Lung microvascular endothelial cell (primary cell): ENCODE data around the gene TEKTIP1. TPM values are rescaled to one million over a fixed set of nuclear protein-coding genes. Genes with fewer than 3 reads are reported as not detected.
"Not testable (repeated sequence)": the region's sequence is repeated elsewhere in the genome, so short reads cannot be mapped to it uniquely, and the experiment has no call there.

Source experiments
- DNase-seq, 2 donors: peaks; one replicate each; pipeline versions ENCODE4 v3.0.0 to v3.0.0-alpha.2; 2010; ENCODE audit warnings: low read depth in 2 of 2
- total RNA-seq: library from RNA; depleted of rRNA; stranded (reverse); fragments of >200 nt; gene quantifications from 2 replicates; pipeline ENCODE4 v1.2.1, GENCODE V29; 2014

Gene TEKTIP1
- total RNA-seq, 1 donor from 2014 or later, result not detected

DNA sequence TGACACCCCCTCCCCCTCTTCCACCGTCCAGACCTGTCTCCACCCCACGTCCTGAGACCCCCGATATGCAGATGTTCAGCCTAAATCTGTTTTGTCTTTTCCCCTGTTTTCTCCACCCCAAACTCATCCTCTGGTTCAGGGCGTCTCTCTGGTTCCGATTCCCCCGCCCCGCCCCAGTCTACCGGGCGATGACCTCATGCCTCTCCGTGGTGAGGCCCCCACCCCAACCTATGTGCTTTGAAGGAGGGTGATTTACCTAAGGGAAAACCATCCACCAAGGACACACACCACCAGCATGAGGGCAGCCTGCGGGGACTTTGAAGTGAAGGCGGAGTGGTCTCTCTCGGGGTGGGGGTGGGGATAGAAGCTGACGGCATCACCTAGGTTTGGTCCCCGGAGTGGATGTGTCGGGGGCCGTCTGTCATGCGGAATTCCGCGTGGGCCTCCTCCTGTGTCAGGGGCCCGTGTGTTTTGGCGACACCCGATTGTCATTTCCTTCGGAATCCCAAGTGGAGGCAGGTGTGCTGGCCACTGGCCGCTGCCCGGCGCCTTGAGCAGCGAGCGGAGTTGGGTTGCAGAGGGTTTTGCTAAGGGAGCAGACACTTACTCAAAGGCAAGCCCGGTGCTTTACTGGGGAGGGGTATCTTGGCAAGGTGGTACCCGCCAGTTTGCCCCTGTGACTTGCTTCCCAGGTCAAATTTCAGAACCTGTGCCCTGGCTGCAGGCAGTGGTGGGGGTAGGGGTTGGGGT, 31.4 kb upstream of the TEKTIP1 start:
- DNase-seq, result peak in 1 of 2 donors; percentile 30

GRCh38 chr19:3508121-3508661, 30.8 kb upstream of the TEKTIP1 start:
- not testable (repeated sequence) for DNase-seq

DNA sequence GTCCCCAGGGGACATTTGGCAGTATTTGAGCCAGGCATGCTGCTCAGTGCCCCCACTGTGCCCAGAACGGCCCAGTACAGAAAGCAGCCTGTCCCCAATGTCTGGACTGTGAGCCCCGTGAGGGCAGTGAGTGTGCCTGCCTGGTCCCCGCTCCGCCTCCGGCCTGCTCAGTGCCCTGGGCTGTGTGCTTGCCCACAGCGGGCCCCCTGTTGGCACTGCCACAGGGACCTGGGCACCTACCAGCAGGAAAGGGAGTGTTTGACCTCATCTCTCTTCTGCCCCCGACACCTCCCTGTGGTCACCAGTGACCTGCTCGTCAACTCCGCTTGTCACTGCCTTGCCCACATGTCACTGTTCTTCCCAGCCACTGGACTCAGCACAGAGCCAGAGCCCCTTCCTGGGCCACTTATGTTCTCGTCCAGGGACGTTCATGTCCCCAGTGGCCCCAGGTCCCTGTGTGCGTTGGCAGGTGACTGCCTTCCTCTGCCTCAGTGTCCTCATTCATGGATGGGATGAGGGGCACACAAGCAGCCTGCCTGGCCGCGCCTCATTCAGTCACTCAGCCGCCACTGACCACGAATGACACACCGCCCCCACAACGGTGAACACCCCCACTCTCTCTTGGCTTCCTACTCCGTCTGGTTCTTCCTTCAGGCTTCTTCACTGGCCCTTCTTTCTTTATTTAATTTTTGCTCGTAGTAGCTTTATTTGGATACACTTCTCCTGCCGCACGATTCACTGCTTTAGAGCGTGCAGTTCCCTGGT, 30.0 kb upstream of the TEKTIP1 start:
- DNase-seq, result no peak

- peak in 1 of 2 donors; percentile 83 for DNase-seq
Observed at GRCh38 chr19:3509566-3509989, 29.4 kb upstream of the TEKTIP1 start.

- no peak for DNase-seq
Observed at GRCh38 chr19:3510727-3511126, 28.2 kb upstream of the TEKTIP1 start.

- no peak for DNase-seq
Observed at GRCh38 chr19:3511506-3512251, 27.3 kb upstream of the TEKTIP1 start.

DNA sequence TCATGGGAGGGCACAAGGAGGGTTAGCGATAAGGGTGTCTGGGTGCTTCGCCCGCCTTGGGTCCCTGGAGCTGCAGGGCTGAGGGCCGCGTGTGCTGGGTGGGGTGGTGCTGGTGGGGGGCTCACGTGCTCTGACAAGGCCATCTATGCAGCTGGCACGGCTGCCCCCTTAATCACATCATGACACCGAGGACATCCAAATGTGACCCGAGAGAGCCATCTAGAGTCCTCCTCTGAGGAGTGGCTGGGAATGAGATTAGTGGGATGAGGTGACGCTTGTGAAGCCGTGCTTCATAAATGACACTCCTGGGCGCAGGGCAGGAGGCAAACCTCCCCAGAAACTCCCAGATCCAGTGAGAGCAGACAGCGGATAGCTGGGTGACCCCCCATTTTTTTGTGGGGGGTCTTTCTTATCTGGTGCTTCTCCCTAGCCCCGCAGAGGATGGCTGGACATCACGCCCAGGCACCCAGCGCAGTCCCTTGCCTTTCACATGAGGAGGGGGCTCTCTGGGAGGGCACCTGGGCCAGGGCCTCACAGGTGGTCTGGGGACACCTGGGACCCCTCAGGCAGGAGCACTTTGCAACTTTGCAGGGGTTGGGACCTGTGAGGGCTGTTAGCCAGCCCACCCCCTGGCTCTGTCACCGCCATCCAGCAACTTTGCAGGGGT, 26.3 kb upstream of the TEKTIP1 start:
- no peak for DNase-seq

- DNase-seq, result no peak
Observed at GRCh38 chr19:3513229-3514140, 25.5 kb upstream of the TEKTIP1 start.

DNA sequence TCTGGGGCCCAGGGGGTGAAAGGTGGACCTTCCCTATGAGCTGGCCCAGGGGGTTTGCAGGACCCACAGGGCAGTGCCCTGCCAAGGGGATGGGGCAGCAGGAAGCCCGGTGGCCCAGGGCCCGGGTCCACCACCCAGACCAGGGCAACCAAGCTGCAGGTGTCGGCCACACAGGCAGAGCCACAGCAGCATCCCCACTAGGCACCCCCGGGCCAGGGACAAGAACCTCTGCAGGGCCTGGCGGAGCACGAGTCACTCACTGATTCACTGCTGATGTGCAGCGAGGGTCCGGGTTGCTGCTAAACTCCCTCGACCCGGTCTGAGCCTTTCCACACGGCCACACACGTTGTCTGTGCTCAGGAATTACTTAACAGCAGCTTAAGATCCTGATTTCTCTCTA, 24.0 kb upstream of the TEKTIP1 start:
- DNase-seq, result no peak

DNA sequence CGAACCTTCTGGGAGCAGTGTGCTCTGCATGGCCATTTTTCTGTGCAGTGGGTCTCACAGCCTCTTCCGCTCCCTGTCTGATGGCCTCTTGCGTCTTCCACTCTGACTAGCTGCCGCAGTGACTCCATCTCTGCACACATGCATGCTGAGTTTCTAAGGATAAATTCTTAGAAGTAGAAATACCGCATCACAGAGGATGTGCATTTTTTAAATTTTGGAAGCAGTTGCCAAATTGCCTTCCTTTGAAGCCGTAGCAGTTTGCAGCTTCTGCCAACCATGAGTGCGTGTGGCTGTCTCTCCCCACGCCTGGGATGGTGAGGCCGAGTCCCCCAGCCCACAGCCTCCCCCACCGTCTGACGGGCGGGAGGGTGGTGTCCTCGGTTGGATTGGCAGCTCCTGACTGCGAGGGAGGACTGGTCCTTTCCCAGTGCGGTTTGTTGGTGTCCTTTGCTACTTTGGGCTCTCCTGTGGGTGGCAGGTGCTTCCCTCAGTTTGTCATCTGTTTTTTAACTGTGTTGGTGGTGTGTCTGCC, 23.0 kb upstream of the TEKTIP1 start:
- DNase-seq, result no peak

DNA sequence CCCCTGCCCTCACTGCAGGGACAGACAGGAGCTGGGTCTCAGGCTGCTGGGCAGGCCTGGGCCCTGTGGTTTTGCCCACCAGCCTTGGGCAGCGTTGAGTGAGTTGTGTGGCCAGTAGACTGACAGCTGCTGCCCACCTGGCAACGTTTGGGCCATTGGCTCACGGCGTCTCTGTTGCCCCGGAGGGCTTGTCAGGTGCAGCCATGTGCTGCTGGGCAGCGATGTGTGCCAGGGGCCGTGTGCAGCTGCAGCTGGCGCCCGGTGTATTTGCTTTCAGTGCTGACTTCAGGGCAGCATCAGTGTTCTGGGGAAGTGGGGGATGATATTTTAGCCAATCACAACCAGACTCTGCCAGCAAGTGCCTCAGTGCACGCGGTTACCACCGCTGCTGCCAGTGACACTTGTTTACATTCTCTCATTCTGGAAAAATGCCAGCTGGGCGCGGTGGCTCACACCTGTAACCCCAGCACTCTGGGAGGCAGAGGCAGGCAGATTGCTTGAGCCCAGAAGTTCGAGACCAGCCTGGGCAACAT, 22.2 kb upstream of the TEKTIP1 start:
- peak in 1 of 2 donors; percentile 57 for DNase-seq

- DNase-seq, result no peak
Observed at GRCh38 chr19:3517638-3518037, 21.3 kb upstream of the TEKTIP1 start.

DNA sequence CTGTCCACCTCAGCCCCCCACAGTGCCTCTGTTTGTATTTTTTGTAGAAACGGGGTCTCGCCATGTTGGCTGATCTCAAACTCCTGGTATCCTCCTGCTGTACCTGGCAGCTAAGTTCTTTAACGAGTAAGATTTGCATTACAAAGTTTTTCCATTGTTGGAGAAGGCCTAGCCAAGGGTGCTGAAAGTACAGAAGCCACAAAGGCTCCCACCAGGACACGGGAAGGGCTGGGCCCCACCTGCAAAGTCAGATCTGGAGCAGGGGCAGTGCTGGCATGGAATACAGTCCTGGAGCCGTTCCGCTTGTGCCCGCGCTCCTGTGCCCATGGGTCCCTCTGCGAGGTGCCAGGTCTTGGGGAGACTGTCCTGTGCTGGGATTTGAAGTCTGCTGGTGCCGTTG, 20.7 kb upstream of the TEKTIP1 start:
- no peak for DNase-seq

DNA sequence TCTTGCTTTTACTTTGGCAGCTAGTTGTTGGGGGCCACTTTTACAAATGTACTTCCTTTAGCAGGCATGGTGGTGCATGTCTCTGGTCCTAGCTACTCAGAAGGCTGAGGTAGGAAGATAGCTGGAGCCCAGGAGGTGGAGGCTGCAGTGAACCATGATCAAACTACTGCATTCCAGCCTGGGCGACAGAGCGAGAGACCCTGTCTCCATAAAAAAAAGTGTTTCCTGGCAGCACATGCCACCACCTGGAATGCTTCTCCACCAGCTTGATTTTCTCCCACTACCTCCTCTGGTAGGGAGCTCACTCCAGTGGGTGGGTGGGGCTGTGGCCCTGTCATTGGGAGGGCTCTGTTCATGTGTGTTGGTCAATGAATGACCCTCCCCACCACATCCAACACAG, 20.3 kb upstream of the TEKTIP1 start:
- no peak for DNase-seq

GRCh38 chr19:3519126-3519525, 19.8 kb upstream of the TEKTIP1 start:
- DNase-seq, result no peak

DNA sequence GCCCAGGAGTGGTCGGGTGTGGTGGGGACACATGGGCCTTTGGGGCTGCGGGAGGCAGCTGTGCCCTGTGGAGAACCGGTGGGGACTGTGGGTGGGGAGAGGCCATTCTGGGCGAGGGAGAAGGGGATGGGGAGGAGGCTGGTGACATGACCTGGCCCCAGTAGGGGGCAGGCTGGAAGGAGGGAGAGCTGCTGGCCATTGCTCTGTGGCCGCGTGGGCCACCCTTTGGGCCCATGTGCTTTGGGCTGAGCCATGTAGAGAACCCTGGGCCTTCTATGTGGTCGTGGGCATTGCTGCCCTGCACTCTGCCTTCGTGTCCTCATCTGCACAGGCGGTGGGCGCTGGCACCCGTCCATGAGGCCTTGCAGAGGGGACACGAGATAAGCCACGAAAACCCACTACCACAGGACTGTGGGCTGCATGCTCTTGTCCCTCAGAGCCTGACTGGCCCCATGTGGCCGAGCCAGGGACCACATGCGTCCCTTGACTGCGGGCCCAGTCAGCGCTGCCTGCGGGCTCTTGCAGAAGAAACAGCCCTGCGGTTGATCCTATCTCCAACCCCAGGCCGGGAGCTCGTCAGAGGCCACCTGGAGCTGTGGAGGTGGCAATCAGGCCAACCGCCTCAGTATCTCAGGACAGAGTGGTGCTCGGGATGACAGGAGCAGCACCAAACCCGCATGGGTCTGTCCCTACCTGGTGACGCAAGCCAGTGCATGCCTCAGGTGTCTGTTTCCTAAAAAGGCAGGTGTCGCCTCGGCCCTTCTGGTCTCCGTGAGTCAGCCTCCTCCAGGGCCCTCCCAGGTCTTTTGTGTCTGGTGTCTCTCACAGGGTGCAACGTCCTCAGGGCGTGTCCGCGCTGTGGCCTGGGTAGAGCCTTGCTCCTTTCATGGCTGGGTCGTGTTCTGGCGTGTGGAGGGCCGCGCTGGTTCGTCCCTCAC, 18.5 kb upstream of the TEKTIP1 start:
- DNase-seq, result no peak

DNA sequence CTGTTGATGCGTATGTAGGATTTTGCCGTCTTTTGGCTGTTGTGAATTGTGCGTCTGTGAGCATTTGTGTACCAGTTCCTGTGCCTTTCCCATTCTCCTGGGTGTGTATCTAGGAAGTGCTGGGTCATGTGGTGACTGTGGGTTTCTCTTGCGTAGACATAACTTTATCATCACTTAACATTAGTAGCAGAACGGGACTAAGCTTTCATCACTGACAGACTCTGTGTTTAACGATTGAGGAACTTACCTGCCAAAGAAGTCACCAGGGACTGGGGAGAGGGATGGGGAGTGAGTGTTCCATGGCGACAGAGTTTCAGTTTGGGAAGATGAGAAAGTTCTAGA, 17.9 kb upstream of the TEKTIP1 start:
- no peak for DNase-seq

DNA sequence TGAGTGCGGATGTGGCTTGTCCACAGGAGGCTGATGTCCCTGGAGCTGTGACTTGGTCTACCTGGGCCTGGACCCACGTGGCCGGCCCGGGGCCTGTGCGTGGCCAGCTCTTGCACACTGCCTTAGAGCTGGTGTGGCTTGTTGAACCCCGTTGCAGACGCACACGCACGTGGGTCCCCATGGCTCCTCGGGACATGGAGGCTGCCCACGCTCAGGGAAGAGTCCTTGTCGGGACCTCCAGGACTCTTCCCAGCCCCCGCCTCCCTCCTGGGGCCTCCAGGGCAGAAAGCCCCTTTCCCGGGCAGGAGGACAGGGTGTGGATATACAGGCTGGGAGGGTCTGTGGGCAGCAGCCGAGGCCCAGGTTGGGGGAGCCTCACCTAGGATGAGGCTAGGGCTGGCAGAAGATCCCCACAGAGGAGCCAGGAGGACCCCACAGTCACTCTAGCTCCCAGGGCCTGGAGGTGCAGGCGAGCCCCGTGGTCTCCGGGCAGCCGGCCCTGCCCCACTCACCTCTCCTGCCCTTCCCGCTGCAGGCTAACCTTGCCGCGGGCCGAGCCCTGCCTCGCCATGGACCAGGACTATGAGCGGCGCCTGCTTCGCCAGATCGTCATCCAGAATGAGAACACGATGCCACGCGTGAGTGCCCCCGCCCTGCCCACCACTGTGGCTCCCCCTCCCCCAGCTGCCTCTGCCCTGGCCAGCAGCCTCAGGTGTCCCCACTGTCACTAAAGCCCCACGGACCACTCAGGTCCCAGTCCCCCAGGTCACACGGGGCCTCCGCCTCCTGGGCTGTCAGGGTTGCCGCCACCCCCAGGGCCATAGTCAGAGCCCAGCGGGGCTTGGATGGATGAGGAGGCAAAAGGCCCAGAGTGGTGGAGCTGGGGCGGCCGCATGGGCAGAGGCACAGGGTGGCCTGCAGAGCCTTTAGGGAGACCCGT, 16.3 kb upstream of the TEKTIP1 start:
- no peak for DNase-seq
